Skeletal muscle satellite cell (primary cell): ENCODE data around the gene UBE2F.

ENCODE experiments used
- H3K27me3 ChIP-seq: 2 replicates; pipeline ENCODE4 v1.7.0; 2013; ENCODE audit warnings: low read length; ENCODE audit not compliant: control insufficient read depth, insufficient read depth
- H3K36me3 ChIP-seq: 2 replicates; pipeline ENCODE4 v1.7.0; 2013; ENCODE audit warnings: mild to moderate bottlenecking, control low read depth, low read length; ENCODE audit not compliant: insufficient read depth
- H3K4me1 ChIP-seq: 2 replicates; pipeline ENCODE4 v1.7.0; 2013; ENCODE audit warnings: low read length; ENCODE audit not compliant: control insufficient read depth, insufficient read depth
- H3K4me2 ChIP-seq: 2 replicates; pipeline ENCODE4 v1.7.0; 2013; ENCODE audit warnings: mild to moderate bottlenecking, low read length
- H3K4me3 ChIP-seq: 2 replicates; pipeline ENCODE4 v1.7.0; 2013; ENCODE audit warnings: low read length
- H3K9ac ChIP-seq: 2 replicates; pipeline ENCODE4 v1.7.0; 2013; ENCODE audit warnings: mild to moderate bottlenecking, low read depth, low read length, moderate library complexity
- H3K9me3 ChIP-seq: replicated peaks from 2 replicates; pipeline ENCODE4 v1.7.0; 2013; ENCODE audit warnings: mild to moderate bottlenecking, control low read depth, low read length

Gene UBE2F

GRCh38 chr2:237929979-237930378, 36.8 kb upstream of the UBE2F start:
- Histone ChIP-seq H3K4me3 (no peak overlapping the region), H3K4me2 (no peak overlapping the region), H3K9me3 (no peaks in the 10 kb centered on the region), H3K27me3 (no peaks in the 10 kb centered on the region), H3K36me3 (no peaks in the 10 kb centered on the region), H3K9ac (no peak overlapping the region), H3K4me1 (peaks cover 17% of the 10 kb centered on the region)

GRCh38 chr2:237931205-237931721, 35.6 kb upstream of the UBE2F start:
- Histone ChIP-seq H3K9ac (no peak overlapping the region), H3K4me2 (no peak overlapping the region), H3K4me1 (peaks cover 17% of the 10 kb centered on the region), H3K4me3 (no peak overlapping the region), H3K9me3 (no peaks in the 10 kb centered on the region), H3K36me3 (no peaks in the 10 kb centered on the region), H3K27me3 (no peaks in the 10 kb centered on the region)

GRCh38 chr2:237932731-237933131, 34.1 kb upstream of the UBE2F start:
- Histone ChIP-seq H3K4me1 (peaks cover 17% of the 10 kb centered on the region), H3K4me3 (no peak overlapping the region), H3K4me2 (no peak overlapping the region), H3K27me3 (no peaks in the 10 kb centered on the region), H3K9me3 (no peaks in the 10 kb centered on the region), H3K36me3 (no peaks in the 10 kb centered on the region), H3K9ac (no peak overlapping the region)

GRCh38 chr2:237934186-237934585, 32.6 kb upstream of the UBE2F start:
- Histone ChIP-seq H3K36me3 (no peaks in the 10 kb centered on the region), H3K4me1 (peaks cover 17% of the 10 kb centered on the region), H3K4me2 (no peak overlapping the region), H3K9ac (no peak overlapping the region), H3K4me3 (no peak overlapping the region), H3K27me3 (no peaks in the 10 kb centered on the region), H3K9me3 (no peaks in the 10 kb centered on the region)

- no peak overlapping the region for H3K9ac ChIP-seq
- no peaks in the 10 kb centered on the region for H3K36me3 ChIP-seq
- H3K4me2 ChIP-seq: no peak overlapping the region
Measured at GRCh38 chr2:237935740-237936452, 30.9 kb upstream of the UBE2F start.

GRCh38 chr2:237939251-237939650, 27.6 kb upstream of the UBE2F start:
- Histone ChIP-seq H3K4me1 (no peaks in the 10 kb centered on the region), H3K27me3 (no peaks in the 10 kb centered on the region), H3K4me2 (no peak overlapping the region), H3K36me3 (no peaks in the 10 kb centered on the region), H3K9ac (no peak overlapping the region), H3K9me3 (no peaks in the 10 kb centered on the region), H3K4me3 (no peak overlapping the region)

More at GRCh38 chr2:237935740-237936452, 30.9 kb upstream of the UBE2F start:
- H3K27me3 ChIP-seq: no peaks in the 10 kb centered on the region
- no peaks in the 10 kb centered on the region for H3K9me3 ChIP-seq
- no peak overlapping the region for H3K4me3 ChIP-seq
- H3K4me1 ChIP-seq: peaks cover 17% of the 10 kb centered on the region

- H3K36me3 ChIP-seq: no peaks in the 10 kb centered on the region
- H3K27me3 ChIP-seq: no peaks in the 10 kb centered on the region
- H3K9me3 ChIP-seq: no peaks in the 10 kb centered on the region
- H3K4me3 ChIP-seq: no peak overlapping the region
- no peaks in the 10 kb centered on the region for H3K4me1 ChIP-seq
- no peak overlapping the region for H3K9ac ChIP-seq
- H3K4me2 ChIP-seq: no peak overlapping the region
Measured at GRCh38 chr2:237940828-237941227, 26.0 kb upstream of the UBE2F start.

GRCh38 chr2:237941239-237941638, 25.6 kb upstream of the UBE2F start:
- Histone ChIP-seq H3K4me3 (no peak overlapping the region), H3K4me1 (no peaks in the 10 kb centered on the region), H3K36me3 (no peaks in the 10 kb centered on the region), H3K27me3 (no peaks in the 10 kb centered on the region), H3K9ac (no peak overlapping the region), H3K4me2 (no peak overlapping the region), H3K9me3 (no peaks in the 10 kb centered on the region)

- no peak overlapping the region for H3K9ac ChIP-seq
- H3K9me3 ChIP-seq: no peaks in the 10 kb centered on the region
- no peaks in the 10 kb centered on the region for H3K36me3 ChIP-seq
- H3K4me3 ChIP-seq: no peak overlapping the region
- H3K4me1 ChIP-seq: no peaks in the 10 kb centered on the region
- no peaks in the 10 kb centered on the region for H3K27me3 ChIP-seq
- no peak overlapping the region for H3K4me2 ChIP-seq
Measured at GRCh38 chr2:237942513-237942899, 24.3 kb upstream of the UBE2F start.

- Histone ChIP-seq H3K9ac (no peak overlapping the region), H3K4me3 (no peak overlapping the region), H3K27me3 (no peaks in the 10 kb centered on the region), H3K4me1 (no peaks in the 10 kb centered on the region), H3K4me2 (no peak overlapping the region), H3K9me3 (no peaks in the 10 kb centered on the region), H3K36me3 (no peaks in the 10 kb centered on the region)
Measured at GRCh38 chr2:237943395-237944094, 23.3 kb upstream of the UBE2F start.

- Histone ChIP-seq H3K9me3 (no peaks in the 10 kb centered on the region), H3K27me3 (no peaks in the 10 kb centered on the region), H3K4me2 (no peak overlapping the region), H3K4me3 (no peak overlapping the region), H3K4me1 (no peaks in the 10 kb centered on the region), H3K36me3 (no peaks in the 10 kb centered on the region), H3K9ac (no peak overlapping the region)
Measured at GRCh38 chr2:237944302-237944701, 22.5 kb upstream of the UBE2F start.

GRCh38 chr2:237946423-237946822, 20.4 kb upstream of the UBE2F start:
- H3K9me3 ChIP-seq: no peaks in the 10 kb centered on the region
- H3K4me2 ChIP-seq: no peak overlapping the region
- H3K4me3 ChIP-seq: no peak overlapping the region
- no peak overlapping the region for H3K9ac ChIP-seq
- H3K27me3 ChIP-seq: no peaks in the 10 kb centered on the region
- H3K36me3 ChIP-seq: no peaks in the 10 kb centered on the region
- no peaks in the 10 kb centered on the region for H3K4me1 ChIP-seq
